NCI-H1694 treated with DMSO at 0.1 percent for 48 hours (cell line): ENCODE measurements around the gene NACA.
"Not testable (repeated sequence)": the region's sequence is repeated elsewhere in the genome, so short reads cannot be mapped to it uniquely, and the experiment has no call there.

Experiments
- DNase-seq: peaks from one replicate; lab custom pipeline; 2025; lab: John Stamatoyannopoulos, UW

The NACA gene

DNA sequence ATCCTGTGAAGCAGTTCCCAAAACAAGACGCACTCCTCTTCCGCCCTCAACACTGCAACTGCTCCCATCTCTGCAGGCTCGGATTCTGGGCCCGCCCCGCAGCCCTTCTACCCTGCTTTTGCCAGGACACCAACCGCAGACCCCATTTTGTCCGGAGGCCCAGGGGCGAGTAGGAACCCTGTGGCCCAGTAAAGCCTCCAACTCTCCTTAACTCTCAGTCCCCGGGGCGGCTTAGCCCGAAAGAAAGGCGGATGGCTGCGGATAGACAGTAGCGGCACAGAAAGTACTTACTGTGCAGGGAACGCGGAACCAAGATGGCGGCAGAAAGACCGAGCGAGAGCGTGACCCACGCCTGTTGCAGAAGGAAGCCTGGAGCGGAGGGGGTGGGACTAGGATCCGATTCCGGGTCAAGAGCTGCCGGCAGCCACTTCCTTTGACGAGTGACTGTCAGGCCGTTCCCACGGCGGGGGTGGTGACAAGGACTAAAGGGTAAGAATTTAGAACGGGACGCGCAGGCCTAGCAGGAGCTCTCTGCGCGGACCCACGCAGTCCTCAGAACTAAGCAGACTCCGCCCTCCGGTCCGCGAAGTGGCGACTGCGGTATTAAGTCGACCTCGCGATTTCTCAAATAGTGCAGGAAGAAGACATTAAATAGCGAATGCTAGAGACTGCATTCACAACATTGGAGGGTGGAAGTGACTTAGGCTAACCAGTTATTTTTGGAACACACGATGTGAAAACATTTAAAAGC is at the start of gene NACA:
NACA (minus strand) TSS at position 328 of the 751 bp plus-strand sequence. CDS start 778 bp downstream, outside the sequence.
- DNase-seq, result peak; percentile 92

DNA sequence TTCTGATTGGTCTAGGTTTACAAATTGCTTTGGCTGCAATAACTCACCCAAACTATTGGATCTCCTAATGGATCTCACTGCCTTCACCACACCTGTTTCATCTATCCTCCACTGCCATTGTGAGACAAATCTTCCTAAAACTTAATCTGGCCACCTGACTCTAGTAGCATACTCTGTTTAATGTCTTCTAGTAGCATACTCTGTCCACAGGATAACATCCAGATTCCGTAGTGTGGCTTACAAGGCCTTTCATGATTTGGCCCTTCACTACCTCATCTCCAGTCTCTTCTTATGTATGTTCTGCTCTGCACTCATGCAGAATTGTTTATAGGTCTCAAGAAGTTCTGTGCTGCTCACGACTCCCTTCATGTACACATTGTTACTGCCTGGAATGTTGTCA is 48.0 kb upstream of the NACA start:
- DNase-seq, result no peak

GRCh38 chr12:56772625-56773024 is 47.5 kb upstream of the NACA start:
- DNase-seq, result no peak

- no peak for DNase-seq
Observed at GRCh38 chr12:56769868-56770267, 44.8 kb upstream of the NACA start.

- DNase-seq, result no peak
Observed at GRCh38 chr12:56768424-56768823, 43.3 kb upstream of the NACA start.

- DNase-seq, result no peak
Observed at GRCh38 chr12:56766535-56766934, 41.4 kb upstream of the NACA start.

GRCh38 chr12:56763753-56764657 is 38.9 kb upstream of the NACA start:
- no peak for DNase-seq

GRCh38 chr12:56761812-56762211 is 36.7 kb upstream of the NACA start:
- no peak for DNase-seq

DNA sequence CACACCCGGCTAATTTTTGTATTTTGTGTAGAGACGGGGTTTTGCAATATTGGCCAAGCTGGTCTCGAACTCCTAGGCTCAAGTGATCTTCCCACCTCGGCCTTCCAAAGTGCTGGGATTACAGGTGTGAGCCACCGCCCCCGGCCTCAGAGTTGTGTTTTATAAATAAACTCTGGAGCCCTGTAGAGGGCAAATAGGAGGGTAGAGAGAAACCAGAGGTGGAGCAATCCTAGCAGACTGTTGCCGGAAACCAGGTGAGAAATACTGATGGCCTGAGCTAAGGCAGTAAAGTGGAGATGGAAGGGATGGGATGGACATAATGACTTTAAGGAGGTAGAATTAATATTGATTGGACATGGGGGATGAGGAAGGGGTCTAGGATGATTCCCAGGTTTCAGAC is 35.4 kb upstream of the NACA start:
- no peak for DNase-seq

GRCh38 chr12:56759263-56759908 is 34.3 kb upstream of the NACA start:
- no peak for DNase-seq

DNA sequence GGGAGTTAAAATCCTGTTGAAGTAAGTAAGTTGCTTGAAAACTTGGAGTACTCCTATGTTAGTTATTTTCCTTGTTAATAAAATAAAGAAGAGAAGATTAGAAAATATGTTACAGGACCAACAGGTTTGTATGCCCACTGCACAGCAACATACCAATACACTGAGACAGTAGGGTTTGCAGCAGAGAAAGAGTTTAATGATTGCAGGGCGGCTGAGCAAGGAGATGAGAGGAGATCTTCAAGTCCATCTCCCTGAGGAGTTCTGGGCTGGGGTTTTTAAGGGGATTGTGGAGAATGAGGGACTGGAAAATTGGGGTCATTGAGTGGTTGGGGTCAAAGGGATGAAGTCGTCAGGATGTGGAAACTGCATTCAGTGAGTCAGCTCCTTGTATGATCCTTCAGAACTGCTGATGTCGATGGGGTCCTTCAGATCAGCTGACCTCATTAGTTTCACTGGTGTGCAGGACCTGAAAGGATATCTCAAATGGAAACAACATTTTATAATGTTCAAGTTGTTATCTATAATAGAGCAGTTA is 33.7 kb upstream of the NACA start:
- no peak for DNase-seq

- not testable (repeated sequence) for DNase-seq
Observed at GRCh38 chr12:56757971-56758370, 32.9 kb upstream of the NACA start.

DNA sequence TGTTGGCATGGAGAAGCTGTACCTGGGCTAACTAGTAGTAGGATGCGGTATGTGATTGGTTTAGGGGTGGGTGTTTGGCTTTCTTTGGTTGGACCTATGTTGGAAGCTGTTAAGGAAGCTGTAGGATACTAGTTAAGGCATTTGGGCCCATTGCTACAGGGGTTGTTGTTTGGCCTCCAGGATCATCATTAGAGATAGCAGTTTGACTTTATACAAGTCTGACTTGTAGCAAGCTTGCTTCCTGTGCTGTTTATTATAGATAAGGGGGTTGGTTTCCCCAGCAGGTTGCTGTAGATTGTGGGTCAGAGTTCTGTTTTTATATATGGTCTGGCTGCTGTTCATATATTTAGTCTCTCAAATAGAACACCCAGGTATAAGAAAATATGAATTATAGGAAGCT is 28.5 kb upstream of the NACA start:
- DNase-seq, result no peak

GRCh38 chr12:56751712-56752598 is 26.9 kb upstream of the NACA start, which contains the start of gene PRIM1:
TSS of gene PRIM1 (minus strand) at chr12:56752323. CDS start at chr12:56752298, 25 bp downstream.
- peak; percentile 64 for DNase-seq

DNA sequence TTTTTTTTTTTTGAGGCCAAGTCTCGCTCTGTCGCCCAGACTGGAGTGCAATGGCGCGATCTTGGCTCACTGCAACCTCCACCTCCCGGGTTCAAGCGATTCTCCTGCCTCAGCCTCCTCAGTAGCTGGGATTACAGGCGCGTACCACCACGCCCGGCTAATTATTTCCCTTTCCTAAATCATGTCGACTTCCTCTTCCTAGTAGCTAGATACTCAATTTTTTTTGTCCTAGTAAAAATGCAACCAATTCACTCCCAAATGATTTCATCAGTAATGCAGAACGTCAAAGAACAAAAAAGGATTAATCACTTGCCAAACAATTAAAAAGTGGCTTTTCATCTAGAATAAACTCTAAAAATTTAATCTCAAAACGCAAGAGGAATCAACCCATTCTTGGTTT is 25.5 kb upstream of the NACA start:
- DNase-seq, result not testable (repeated sequence)

GRCh38 chr12:56749853-56750252 is 24.8 kb upstream of the NACA start:
- no peak for DNase-seq

GRCh38 chr12:56749359-56749758 is 24.3 kb upstream of the NACA start:
- no peak for DNase-seq

GRCh38 chr12:56728139-56728861 is 3.2 kb upstream of the NACA start:
- no peak for DNase-seq

- DNase-seq, result not testable (repeated sequence)
Observed at GRCh38 chr12:56726196-56726675, 1.1 kb upstream of the NACA start.

DNA sequence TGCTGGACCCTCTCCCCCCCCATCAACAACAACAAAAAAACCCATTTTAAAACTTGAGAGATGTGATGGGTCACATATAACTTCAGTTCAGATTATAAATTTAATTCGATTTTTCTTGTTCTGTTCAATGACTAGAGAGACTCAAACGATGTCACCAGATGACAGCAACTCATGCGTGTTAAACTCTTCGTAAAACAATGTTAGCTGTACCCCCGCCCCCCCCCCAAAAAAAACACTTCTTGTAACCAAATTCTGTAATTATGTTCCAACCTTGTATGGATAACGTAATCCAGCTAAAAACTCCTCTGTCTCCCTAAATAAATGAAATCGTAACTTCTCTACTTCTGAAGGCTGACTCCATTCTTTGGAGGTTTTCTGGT is 614 bp upstream of the NACA start:
- no peak for DNase-seq

- DNase-seq, result no peak
Observed at GRCh38 chr12:56724701-56724971, 463 bp downstream of the NACA start.
